Fibroblast of pulmonary artery (primary cell): ENCODE results near the gene POLK.

Experiments used
- DNase-seq: peaks from one replicate; pipeline ENCODE4 v3.0.0-alpha.2; 2010; ENCODE audit warnings: low read depth
- H3K4me3 ChIP-seq: replicated peaks from 2 replicates; pipeline ENCODE4 v1.5.1; 2011; ENCODE audit warnings: low read depth, mild to moderate bottlenecking, control low read depth, low read length, moderate library complexity
- TF ChIP-seq, protein P1 (sequence below): IDR thresholded peaks from 2 replicates; pipeline ENCODE4 v1.5.1; 2011; ENCODE audit warnings: mild to moderate bottlenecking, control low read depth, low read length, inconsistent platforms; ENCODE audit errors: missing control alignments

POLK gene

DNA sequence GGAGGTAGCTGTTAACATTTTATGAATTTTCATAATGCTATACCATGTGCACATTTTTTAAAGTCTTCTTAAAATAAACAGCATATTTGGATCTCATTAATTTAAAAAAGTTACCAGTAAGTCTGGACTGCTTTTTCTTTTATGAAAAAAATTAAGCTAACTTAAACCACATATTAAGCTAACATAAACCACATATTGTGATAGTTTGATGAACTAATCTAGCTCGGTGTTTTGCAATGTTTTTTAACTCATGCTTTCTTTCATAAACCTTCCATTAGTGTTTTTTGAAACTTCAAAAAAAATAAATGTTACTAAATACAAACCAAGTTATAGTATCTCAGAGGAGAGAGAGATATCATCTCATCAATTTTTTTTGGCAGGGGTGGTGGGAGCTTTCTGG, 26.5 kb downstream of the POLK start:
- no peak overlapping the region for H3K4me3 ChIP-seq

DNA sequence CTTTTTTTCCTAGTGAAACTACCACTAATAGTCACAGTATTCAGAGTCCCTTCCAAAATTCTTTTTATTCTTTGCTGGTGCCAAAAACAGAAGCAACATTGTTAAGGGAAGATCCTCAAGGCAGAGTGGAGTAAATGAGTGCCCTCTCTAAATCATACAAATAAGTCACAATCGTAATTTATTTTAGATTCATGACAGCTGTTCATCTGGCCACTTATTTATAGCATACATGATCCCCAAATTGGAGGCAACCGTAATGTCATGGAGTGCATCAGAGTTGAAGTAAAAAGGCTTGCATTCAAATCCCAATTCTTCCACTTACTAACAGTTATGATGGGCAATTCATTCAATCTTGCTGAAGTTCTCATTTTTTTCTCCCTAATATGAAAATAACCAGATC, 33.4 kb downstream of the POLK start:
- DNase-seq: no peak
- H3K4me3 ChIP-seq: no peak overlapping the region
- TF ChIP-seq, protein P1, sequence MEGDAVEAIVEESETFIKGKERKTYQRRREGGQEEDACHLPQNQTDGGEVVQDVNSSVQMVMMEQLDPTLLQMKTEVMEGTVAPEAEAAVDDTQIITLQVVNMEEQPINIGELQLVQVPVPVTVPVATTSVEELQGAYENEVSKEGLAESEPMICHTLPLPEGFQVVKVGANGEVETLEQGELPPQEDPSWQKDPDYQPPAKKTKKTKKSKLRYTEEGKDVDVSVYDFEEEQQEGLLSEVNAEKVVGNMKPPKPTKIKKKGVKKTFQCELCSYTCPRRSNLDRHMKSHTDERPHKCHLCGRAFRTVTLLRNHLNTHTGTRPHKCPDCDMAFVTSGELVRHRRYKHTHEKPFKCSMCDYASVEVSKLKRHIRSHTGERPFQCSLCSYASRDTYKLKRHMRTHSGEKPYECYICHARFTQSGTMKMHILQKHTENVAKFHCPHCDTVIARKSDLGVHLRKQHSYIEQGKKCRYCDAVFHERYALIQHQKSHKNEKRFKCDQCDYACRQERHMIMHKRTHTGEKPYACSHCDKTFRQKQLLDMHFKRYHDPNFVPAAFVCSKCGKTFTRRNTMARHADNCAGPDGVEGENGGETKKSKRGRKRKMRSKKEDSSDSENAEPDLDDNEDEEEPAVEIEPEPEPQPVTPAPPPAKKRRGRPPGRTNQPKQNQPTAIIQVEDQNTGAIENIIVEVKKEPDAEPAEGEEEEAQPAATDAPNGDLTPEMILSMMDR: no peak

More for the DNA sequence above, 26.5 kb downstream of the POLK start:
- TF ChIP-seq, protein P1: no peak
- no peak for DNase-seq

DNA sequence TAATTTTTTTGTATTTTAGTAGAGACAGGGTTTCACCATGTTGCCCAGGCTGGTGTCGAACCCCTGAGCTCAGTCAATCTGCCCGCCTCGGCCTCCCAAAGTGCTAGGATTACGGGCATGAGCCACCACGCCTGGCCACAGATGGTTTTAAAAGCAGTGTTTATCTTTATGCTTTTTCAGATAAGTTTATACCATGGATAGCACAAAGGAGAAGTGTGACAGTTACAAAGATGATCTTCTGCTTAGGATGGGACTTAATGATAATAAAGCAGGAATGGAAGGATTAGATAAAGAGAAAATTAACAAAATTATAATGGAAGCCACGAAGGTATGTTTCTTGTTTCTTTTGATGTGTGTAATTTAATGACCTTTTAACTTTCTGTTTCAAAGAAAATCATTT, 35.1 kb downstream of the POLK start:
- TF ChIP-seq, protein P1: no peak
- no peak for DNase-seq

DNA sequence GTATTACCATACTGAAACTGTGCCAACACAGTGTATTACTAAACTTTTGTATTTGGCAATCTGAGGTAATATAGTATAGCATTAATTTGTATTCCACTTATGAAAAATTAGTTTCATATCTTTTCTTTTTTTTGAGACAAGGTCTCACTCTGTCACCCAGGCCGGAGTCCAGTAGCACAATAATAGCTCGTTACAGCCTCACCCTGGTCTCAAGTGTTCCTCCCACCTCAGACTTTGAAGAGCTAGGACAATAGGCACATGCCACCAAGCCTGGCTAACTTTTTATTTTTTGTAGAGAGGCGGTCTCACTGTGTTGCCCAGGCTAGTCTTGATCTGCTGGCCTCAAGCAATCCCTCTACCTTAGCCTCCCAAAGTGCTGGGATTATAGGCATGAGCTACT, 36.1 kb downstream of the POLK start:
- DNase-seq: no peak
- no peak overlapping the region for H3K4me3 ChIP-seq
- TF ChIP-seq, protein P1: no peak

More for the DNA sequence above, 35.1 kb downstream of the POLK start:
- H3K4me3 ChIP-seq: no peak overlapping the region

DNA sequence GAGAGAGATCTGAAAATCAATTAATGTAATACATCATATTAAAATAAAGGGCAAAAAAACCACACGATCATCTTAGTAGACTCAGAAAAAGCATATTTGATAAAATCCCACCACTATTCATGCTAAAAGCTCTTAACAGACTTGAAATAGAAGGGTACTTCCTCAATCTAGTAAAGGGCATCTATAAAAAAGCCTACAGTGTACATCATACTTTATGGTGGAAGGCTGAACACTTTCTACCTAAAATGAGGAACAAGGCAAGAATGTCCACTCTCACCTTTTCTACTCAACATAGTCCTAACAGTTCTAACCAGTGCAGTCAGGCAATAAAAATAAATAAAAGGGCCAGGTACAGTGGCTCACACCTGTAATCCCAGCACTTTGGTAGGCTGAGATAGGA, 38.9 kb downstream of the POLK start:
- H3K4me3 ChIP-seq: no peak overlapping the region
- DNase-seq: no peak
- TF ChIP-seq, protein P1: no peak

DNA sequence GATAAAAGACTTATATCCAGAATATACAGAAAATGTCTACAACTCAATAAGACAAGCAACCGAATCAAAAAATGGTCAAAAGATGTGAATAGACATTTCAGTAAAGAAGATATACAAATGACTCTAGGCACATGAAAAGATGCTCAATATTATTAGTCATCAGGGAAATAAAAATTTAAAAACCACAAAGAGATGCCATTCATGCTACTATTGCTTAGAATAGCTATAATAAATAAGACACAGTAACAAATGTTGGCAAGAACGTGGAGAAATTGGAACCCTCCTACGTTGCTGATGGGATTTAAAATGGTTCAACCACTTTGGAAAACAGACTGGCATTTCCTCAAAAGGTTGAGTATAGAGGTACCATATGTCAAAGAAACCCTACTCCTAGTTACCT, 39.8 kb downstream of the POLK start:
- TF ChIP-seq, protein P1: no peak
- peak; percentile 42 for DNase-seq
- no peak overlapping the region for H3K4me3 ChIP-seq

DNA sequence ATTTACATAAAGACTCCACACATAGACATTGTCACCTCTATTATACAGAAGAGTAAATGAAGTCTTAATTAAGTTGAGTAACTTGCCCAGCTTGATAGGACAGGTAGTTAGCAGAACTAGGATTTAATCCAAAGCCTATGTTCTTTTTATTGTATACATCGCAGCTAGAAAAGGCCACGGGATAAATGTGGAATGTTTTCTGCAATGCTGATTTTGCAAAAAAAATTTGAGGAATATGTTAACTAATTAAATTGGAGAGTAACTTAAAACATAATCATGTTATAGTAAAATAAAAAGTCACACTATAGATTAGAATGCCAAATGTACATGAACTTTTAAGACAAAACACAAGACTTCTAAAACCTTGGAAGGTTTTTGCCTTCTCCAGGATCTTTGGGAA, 41.1 kb downstream of the POLK start:
- no peak overlapping the region for H3K4me3 ChIP-seq
- TF ChIP-seq, protein P1: no peak
- no peak for DNase-seq
